ENCODE results near the gene RAMACL.

RAMACL gene

GRCh38 chr6:166619912-166620311, 33.4 kb upstream of the RAMACL start:
- Histone ChIP-seq H3K9ac (ENCODE audit: low read length) (no peak overlapping the region), H3K36me3 (ENCODE audit: insufficient read depth, low read length) (no peaks in the 10 kb centered on the region), H3K27me3 (ENCODE audit: insufficient read depth, low read length) (no peaks in the 10 kb centered on the region), H3K4me2 (ENCODE audit: low read length) (no peak overlapping the region), H3K9me2 (ENCODE audit: low read depth, low read length) (no peaks in the 10 kb centered on the region), H2AFZ (ENCODE audit: low read length) (no peak overlapping the region), H4K20me1 (ENCODE audit: insufficient read depth, low read length) (no peaks in the 10 kb centered on the region), H3K9me3 (ENCODE audit: low read length) (no peaks in the 10 kb centered on the region), H3K4me1 (ENCODE audit: insufficient read depth, low read length, severe bottlenecking) (no peaks in the 10 kb centered on the region), H3K27ac (ENCODE audit: low read depth, low read length, poor library complexity, severe bottlenecking) (no peak overlapping the region), H3K79me2 (ENCODE audit: insufficient read depth, low read length) (no peaks in the 10 kb centered on the region), H3F3A (ENCODE audit: insufficient read depth, low read length) (no peaks in the 10 kb centered on the region), H3K4me3 (ENCODE audit: low read depth, low read length, poor library complexity, severe bottlenecking) (no peak overlapping the region)
- TF ChIP-seq EZH2 (IDR thresholded peaks at IDR 0.05; ENCODE audit: borderline replicate concordance, low read length), result no peak
- TF ChIP-seq CTCF (IDR thresholded peaks at IDR 0.05; ENCODE audit: low read length), result no peak

- Histone ChIP-seq H3F3A (ENCODE audit: insufficient read depth, low read length) (no peaks in the 10 kb centered on the region), H2AFZ (ENCODE audit: low read length) (no peak overlapping the region), H3K9me2 (ENCODE audit: low read depth, low read length) (no peaks in the 10 kb centered on the region), H3K9me3 (ENCODE audit: low read length) (no peaks in the 10 kb centered on the region), H3K4me1 (ENCODE audit: insufficient read depth, low read length, severe bottlenecking) (no peaks in the 10 kb centered on the region), H3K4me3 (ENCODE audit: low read depth, low read length, poor library complexity, severe bottlenecking) (no peak overlapping the region), H4K20me1 (ENCODE audit: insufficient read depth, low read length) (no peaks in the 10 kb centered on the region), H3K79me2 (ENCODE audit: insufficient read depth, low read length) (no peaks in the 10 kb centered on the region), H3K4me2 (ENCODE audit: low read length) (no peak overlapping the region), H3K27ac (ENCODE audit: low read depth, low read length, poor library complexity, severe bottlenecking) (no peak overlapping the region), H3K9ac (ENCODE audit: low read length) (no peak overlapping the region), H3K36me3 (ENCODE audit: insufficient read depth, low read length) (no peaks in the 10 kb centered on the region), H3K27me3 (ENCODE audit: insufficient read depth, low read length) (no peaks in the 10 kb centered on the region)
- TF ChIP-seq CTCF (IDR thresholded peaks at IDR 0.05; ENCODE audit: low read length), result no peak
- no peak for TF ChIP-seq EZH2 (IDR thresholded peaks at IDR 0.05; ENCODE audit: borderline replicate concordance, low read length)
Observed at GRCh38 chr6:166618866-166619761, 32.6 kb upstream of the RAMACL start.

GRCh38 chr6:166618251-166618650, 31.8 kb upstream of the RAMACL start:
- Histone ChIP-seq H3F3A (ENCODE audit: insufficient read depth, low read length) (no peaks in the 10 kb centered on the region), H3K9ac (ENCODE audit: low read length) (no peak overlapping the region), H3K27me3 (ENCODE audit: insufficient read depth, low read length) (no peaks in the 10 kb centered on the region), H3K9me3 (ENCODE audit: low read length) (no peaks in the 10 kb centered on the region), H3K9me2 (ENCODE audit: low read depth, low read length) (no peaks in the 10 kb centered on the region), H3K79me2 (ENCODE audit: insufficient read depth, low read length) (no peaks in the 10 kb centered on the region), H3K27ac (ENCODE audit: low read depth, low read length, poor library complexity, severe bottlenecking) (no peak overlapping the region), H3K4me2 (ENCODE audit: low read length) (no peak overlapping the region), H3K4me3 (ENCODE audit: low read depth, low read length, poor library complexity, severe bottlenecking) (no peak overlapping the region), H2AFZ (ENCODE audit: low read length) (no peak overlapping the region), H3K36me3 (ENCODE audit: insufficient read depth, low read length) (no peaks in the 10 kb centered on the region), H3K4me1 (ENCODE audit: insufficient read depth, low read length, severe bottlenecking) (no peaks in the 10 kb centered on the region), H4K20me1 (ENCODE audit: insufficient read depth, low read length) (no peaks in the 10 kb centered on the region)
- no peak for TF ChIP-seq CTCF (IDR thresholded peaks at IDR 0.05; ENCODE audit: low read length)
- no peak for TF ChIP-seq EZH2 (IDR thresholded peaks at IDR 0.05; ENCODE audit: borderline replicate concordance, low read length)

Measured in OCI-LY1 (cell line).